Suppressor macrophage (primary cell): ENCODE data around the gene MED13L.

Experiments
- DNase-seq, 4 experiments: peaks; one replicate each; pipeline ENCODE4 v3.0.0-alpha.2; 2020 to 2022

MED13L gene

DNA sequence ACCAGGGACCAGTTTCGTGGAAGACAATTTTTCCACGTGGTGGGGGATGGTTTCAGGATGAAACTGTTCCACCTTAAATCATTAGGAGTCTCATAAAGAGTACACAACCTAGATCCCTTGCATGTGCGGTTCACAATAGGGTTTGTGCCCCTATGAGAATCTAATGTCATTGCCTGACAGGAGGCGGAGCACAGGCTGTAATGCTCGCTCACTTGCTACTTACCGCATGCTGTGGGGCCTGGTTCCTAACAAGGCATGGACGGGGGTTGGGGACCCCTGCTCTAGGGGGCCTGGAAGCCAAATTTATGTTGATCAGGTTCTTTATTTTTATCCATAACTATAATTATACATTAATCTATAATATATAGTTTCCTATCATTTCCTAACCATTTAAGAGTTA lies 315.3 kb downstream of the MED13L start:
- DNase-seq: no peak

GRCh38 chr12:115960868-115961802 lies 316.4 kb downstream of the MED13L start:
- DNase-seq: no peak

DNA sequence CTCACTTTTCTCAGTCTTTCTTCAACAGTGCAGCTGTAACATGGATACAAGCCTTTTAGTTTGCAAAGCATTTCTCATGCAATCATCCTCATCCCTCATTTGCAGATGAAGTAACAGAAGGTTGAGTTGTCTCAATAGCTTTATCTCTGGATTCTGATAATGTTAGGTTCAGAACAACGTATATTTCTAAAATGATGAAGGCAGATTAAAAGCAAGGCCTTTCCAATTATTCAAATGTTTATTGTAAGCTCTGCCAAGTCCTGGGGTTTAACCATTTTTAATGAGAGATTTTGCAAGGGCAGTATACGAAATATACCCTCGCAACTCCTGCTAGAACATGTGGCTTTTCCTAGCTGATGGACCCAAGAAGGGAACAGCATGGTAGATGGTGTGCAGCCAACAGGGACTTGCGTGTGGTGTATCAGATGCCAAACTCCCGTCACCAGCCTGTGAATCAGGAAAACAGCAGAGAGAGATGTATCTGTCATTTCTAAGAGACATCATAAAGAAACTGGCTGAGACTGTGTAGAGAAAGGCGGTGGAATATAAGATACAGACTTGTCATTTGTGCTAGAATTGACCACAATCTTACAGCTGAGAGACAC lies 319.7 kb downstream of the MED13L start:
- DNase-seq: no peak

DNA sequence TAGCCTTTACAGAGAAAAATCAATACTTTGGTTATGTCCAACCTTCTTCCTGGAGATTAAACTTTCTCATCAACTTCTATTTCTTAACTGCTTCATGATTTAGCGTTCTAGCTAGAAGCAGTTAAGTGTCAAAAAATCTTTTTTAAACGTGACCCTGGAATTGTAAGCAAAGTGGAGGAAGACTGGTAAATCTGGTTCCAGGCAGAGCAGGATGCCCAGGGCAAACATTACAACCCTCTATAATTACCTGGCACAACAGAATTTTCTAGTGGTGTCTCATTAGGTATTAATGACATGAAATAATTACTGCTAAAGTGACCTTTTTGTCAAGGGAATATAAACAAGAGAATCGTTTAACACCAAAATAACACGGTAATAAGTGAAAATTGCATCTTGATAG lies 320.8 kb downstream of the MED13L start:
- no peak for DNase-seq

DNA sequence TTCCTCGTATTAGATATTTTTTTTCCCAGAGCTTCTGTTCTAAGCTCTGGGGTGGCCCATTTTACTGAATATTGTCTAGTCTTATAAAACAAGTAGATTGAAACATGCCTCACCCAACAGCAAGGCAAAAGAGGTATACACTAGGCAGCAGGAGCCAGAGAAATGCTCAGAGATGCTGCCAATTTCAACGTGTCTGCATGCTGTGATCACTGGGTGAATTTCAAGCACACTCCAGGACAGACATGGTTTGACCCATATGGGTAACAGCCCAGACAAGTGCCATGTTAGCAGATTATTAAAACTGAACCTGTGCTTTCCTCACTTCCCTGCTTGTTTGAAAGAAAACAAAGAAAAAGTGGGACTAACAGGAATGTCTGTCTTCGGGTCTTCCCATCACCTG lies 321.3 kb downstream of the MED13L start:
- no peak for DNase-seq

DNA sequence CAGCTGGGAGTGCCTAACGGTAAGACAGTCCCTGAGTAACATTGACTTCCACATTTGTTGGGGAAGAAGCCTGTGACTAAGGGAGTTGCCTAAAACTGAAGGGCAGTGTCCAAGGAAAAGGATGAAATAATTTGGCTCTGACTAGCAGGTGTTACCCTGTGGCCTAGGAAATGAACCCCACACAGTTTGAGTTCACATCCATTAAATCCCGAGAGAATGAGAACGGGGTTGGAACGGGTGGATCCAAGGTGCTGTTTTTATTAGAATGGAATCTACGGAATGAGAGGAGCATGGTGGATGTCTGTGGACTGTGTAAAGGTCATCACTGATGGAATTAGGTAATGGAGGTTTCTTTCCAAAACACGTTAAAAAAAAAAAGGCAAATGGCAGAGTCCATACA lies 324.0 kb downstream of the MED13L start:
- DNase-seq: peak in 3 of 4 experiments; percentile 20 to 38 (median 26)

GRCh38 chr12:115953031-115953430 lies 324.5 kb downstream of the MED13L start:
- DNase-seq: no peak

DNA sequence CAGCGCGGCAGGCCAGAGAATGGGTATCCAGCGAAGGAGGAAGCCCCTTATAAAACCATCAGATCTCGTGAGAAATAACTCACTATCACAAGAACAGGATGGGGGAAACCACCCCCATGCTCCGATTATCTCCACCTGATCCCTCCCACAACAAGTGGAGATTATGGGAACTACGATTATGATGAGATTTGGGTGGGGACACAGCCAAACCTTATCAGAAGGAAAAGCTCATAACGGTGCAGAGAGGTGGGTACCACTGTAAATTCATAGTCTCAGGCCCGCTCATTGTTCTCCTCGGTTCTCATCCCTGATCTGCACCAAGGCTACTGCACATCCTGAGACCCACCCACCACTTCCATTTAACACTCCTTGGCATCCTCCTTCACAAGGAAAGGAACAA lies 326.5 kb downstream of the MED13L start:
- no peak for DNase-seq

- DNase-seq: no peak
Observed at GRCh38 chr12:115949675-115950074, 327.8 kb downstream of the MED13L start.

- peak in 1 of 4 experiments; percentile 4 for DNase-seq
Observed at GRCh38 chr12:115947696-115948062, 329.8 kb downstream of the MED13L start.

- no peak for DNase-seq
Observed at GRCh38 chr12:115946867-115947695, 330.4 kb downstream of the MED13L start.

GRCh38 chr12:115946092-115946491 lies 331.4 kb downstream of the MED13L start:
- no peak for DNase-seq

DNA sequence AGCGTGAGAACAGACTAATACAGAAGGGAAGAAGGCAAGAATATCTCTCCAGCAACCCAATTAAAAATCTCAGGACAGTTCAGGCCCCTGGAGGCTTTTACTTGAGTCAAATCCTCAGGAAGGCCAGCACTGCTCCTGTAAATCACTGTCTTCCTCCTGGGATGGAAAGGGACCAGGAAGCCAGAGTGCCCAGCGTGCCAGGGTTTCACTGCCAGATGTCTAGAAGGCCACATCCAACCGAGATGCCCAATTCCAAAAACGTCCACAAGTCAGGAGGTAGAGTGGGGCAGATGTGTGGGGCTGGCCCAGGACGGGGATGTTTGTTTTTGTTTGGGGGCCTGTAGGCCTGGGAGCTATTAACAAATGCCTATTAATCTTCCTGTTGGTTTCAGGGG lies 332.0 kb downstream of the MED13L start:
- DNase-seq: no peak

- DNase-seq: no peak
Observed at GRCh38 chr12:115944837-115945490, 332.5 kb downstream of the MED13L start.

DNA sequence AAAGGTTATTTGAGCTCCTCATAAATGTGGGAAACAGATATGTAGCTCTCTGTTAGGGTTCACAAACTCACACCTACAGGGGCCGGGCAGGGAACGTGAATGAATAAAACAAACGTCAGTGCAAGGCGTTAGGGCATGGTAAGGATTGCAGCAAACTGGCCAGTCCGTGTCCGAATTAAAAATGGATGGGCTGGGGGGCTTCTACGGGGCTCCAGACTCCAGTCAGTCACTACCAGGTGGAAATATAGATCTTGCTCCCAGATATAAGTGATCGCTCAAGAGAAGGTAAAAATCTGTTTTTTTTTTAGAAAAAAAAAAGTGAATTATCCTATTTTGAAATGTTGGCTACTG lies 333.1 kb downstream of the MED13L start:
- no peak for DNase-seq

DNA sequence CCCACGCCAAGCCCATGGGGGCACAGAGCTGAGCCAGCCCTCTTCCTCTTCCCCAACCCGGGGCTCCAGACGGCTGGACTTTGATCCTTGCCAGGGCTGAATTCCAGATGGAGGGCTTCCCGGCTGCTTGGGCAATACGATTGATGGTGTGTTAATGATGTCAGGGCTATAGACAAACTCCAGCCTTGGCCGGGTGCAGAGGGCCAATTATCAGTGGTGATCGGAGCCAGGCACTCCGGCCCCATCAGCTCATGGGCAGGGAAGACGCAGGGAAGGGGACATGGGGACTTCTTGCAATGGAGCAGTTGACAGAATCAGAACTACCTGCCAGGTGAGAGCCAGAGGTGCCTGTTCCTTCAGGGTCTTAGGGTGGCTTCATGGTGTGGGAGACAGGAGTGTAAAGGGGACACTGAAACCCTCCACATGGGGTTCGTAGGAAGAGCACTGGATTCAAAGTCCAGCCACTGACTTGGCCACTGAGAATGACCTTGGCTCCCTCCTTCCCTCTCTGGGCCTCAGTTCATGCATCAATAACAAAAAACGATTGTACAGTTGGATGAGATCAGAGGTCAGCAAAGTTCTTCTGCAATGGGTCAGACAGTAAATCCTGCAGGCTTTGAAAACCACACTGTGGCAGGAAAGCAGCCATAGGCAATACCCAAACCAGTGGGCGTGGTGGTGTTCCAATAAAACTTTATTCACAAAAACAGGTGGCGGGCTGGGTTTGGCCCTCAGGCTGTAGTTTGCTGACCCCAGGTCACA lies 333.7 kb downstream of the MED13L start:
- DNase-seq: no peak

- DNase-seq: no peak
Observed at GRCh38 chr12:115943310-115943629, 334.2 kb downstream of the MED13L start.

DNA sequence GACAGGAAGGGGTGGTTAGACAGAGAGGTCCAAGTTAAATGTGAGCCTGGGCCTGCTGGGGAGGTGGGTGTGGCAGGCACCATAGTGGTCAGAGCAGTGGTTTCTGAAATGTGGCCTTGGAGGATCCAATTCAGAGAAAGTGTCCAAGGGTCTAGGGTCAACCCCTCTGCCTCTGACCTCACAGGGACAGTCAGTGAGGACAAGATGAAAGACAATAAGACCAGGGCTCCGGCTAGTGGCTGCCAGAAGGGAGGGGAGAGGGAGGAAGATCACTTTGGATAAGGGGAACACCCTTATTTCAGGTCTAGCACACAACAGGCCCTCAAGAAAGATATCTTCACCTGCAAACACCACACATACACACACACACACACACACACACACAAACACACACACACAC lies 335.1 kb downstream of the MED13L start:
- no peak for DNase-seq

GRCh38 chr12:115941362-115941761 lies 336.1 kb downstream of the MED13L start:
- no peak for DNase-seq

- no peak for DNase-seq
Observed at GRCh38 chr12:115938794-115939377, 338.6 kb downstream of the MED13L start.

- no peak for DNase-seq
Observed at GRCh38 chr12:115936997-115937916, 340.2 kb downstream of the MED13L start.
